Stimulated activated memory B cell treated with anti-CD40 and anti-IgM and Interleukin-4, amounts not matched to agents 10 μg/mL and 1 μg/mL and 100 μg/mL, for 72 hours (primary cell): ENCODE data around the gene LRRC4C.

Source experiments
- ATAC-seq: fragments of 150-1000 bp; cut with Tn5 transposase; 2 replicates; pipeline ENCODE4 v1.10.0; 2021
- H3K27ac Mint-ChIP-seq: one replicate; pipeline ENCODE4 v1.8.0; 2022; ENCODE audit warnings: mild to moderate bottlenecking, mixed read lengths
- H3K27me3 Mint-ChIP-seq: one replicate; pipeline ENCODE4 v1.8.0; 2022; ENCODE audit warnings: mixed read lengths
- H3K36me3 Mint-ChIP-seq: one replicate; pipeline ENCODE4 v1.8.0; 2022; ENCODE audit warnings: mixed read lengths
- H3K4me1 Mint-ChIP-seq: one replicate; pipeline ENCODE4 v1.8.0; 2022; ENCODE audit warnings: mixed read lengths
- H3K4me3 Mint-ChIP-seq: one replicate; pipeline ENCODE4 v1.8.0; 2022; ENCODE audit warnings: mild to moderate bottlenecking, moderate library complexity, mixed read lengths
- H3K9me3 Mint-ChIP-seq: one replicate; pipeline ENCODE4 v1.8.0; 2022; ENCODE audit warnings: mixed read lengths

LRRC4C gene

DNA sequence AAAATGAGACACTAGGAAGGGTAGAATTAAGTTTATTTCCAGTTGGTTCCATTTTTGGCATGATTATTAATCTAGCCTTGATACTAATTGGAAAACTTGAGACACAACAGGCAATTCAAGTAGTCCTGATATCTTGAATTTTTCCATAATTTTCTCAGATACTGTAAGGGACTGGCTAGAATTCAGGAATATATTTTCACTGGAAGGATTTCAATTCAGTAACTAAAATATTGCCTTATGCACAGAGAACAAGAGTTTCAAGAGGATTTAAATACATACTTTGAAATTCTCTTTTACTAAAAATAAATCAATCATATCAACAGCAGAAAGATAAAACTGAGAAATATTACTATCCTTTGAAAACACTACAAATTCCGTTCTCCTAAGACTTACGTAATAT lies 632.9 kb downstream of the LRRC4C start:
- no peak for ATAC-seq
- H3K9me3 Mint-ChIP-seq: peaks cover 2% of the 10 kb centered on the region
- H3K36me3 Mint-ChIP-seq: no peaks in the 10 kb centered on the region
- no peaks in the 10 kb centered on the region for H3K4me1 Mint-ChIP-seq
- H3K27me3 Mint-ChIP-seq: no peaks in the 10 kb centered on the region
- H3K4me3 Mint-ChIP-seq: no peak overlapping the region
- no peak overlapping the region for H3K27ac Mint-ChIP-seq

DNA sequence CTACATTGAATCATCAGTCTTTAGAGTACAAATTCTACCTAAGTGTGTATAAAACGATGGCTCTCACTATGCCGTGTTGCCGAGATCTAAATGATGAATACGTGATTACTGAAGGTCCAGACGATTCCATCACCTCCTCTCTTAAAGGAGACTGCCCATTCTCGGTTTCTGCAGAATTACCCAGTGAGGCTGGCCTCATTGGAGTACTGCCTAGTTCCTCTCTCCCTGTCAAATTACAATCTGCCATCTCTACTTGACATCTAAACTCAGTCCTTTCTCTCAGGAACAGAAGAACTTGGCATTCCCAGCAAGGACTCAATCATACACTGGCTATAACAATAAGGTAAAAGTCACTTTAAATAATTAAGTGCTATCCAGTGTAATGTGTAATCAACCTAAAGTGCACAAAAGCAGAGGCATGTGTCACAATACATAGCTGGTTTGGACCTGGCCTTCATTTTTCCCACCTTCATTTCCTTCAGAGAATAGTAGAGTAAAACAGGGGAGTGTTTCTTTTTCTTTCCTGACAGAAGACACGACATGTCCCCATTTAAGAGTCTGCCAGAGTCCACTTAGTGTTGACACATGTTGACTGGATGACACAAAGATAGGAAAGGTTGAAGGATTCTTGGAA lies 634.1 kb downstream of the LRRC4C start:
- no peaks in the 10 kb centered on the region for H3K4me1 Mint-ChIP-seq
- no peaks in the 10 kb centered on the region for H3K27me3 Mint-ChIP-seq
- H3K9me3 Mint-ChIP-seq: peaks cover 2% of the 10 kb centered on the region
- no peak overlapping the region for H3K4me3 Mint-ChIP-seq
- H3K27ac Mint-ChIP-seq: no peak overlapping the region
- ATAC-seq: no peak
- no peaks in the 10 kb centered on the region for H3K36me3 Mint-ChIP-seq

- Mint-ChIP-seq H3K9me3 (peaks cover 10% of the 10 kb centered on the region), H3K4me1 (no peaks in the 10 kb centered on the region), H3K4me3 (no peak overlapping the region), H3K27ac (no peak overlapping the region), H3K36me3 (no peaks in the 10 kb centered on the region), H3K27me3 (no peaks in the 10 kb centered on the region)
- ATAC-seq: no peak
These were observed 640.2 kb downstream of the LRRC4C start for GRCh38 chr11:40819230-40819629.

- Mint-ChIP-seq H3K27ac (no peak overlapping the region), H3K36me3 (no peaks in the 10 kb centered on the region), H3K9me3 (peaks cover 8% of the 10 kb centered on the region), H3K27me3 (no peaks in the 10 kb centered on the region), H3K4me3 (no peak overlapping the region), H3K4me1 (no peaks in the 10 kb centered on the region)
- no peak for ATAC-seq
These were observed 642.5 kb downstream of the LRRC4C start for GRCh38 chr11:40816976-40817375.

DNA sequence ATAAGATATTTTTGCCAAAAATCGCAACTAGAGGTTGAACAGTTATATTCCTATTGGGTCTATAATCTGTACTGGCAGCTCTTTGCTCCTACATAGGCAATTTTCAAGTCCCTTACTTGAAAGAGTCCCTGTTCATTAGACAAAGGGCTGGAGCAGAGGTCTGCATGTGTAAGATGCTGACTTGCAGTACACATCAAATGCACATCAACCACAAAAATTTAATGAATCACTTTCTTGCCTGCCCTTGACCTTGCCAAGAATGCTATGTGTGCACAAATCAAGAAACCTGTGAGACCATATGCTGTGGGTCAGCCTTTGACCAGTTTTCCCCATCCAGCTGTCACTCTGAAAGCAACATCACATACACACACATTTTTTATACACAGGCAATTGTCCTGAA lies 661.5 kb downstream of the LRRC4C start:
- Mint-ChIP-seq H3K27ac (no peak overlapping the region), H3K4me3 (no peak overlapping the region), H3K27me3 (no peaks in the 10 kb centered on the region), H3K9me3 (no peaks in the 10 kb centered on the region), H3K4me1 (no peaks in the 10 kb centered on the region), H3K36me3 (no peaks in the 10 kb centered on the region)
- ATAC-seq: no peak

- Mint-ChIP-seq H3K36me3 (no peaks in the 10 kb centered on the region), H3K9me3 (peaks cover 2% of the 10 kb centered on the region), H3K4me1 (no peaks in the 10 kb centered on the region), H3K27ac (no peak overlapping the region), H3K4me3 (no peak overlapping the region), H3K27me3 (no peaks in the 10 kb centered on the region)
- no peak for ATAC-seq
These were observed 672.2 kb downstream of the LRRC4C start for GRCh38 chr11:40787224-40787623.

DNA sequence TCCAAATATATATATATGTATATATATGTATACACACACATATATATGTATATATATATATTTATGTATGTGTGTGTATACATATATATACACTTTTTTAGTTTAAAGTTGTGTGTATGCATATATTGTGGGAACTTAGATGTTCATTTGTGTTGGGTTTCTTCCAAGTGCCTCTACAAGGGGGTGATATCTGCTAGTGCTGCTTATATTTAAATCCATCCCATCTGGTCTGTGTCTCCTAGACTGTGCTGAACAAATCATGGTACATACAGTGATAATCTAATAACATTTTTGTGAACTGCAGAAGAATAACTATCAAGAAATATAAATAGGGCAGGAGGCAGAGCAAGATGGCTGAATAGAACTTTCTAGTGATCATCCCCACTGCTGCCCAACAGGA lies 696.4 kb downstream of the LRRC4C start:
- no peak overlapping the region for H3K4me3 Mint-ChIP-seq
- H3K9me3 Mint-ChIP-seq: peaks cover 4% of the 10 kb centered on the region
- no peaks in the 10 kb centered on the region for H3K4me1 Mint-ChIP-seq
- no peaks in the 10 kb centered on the region for H3K27me3 Mint-ChIP-seq
- no peak for ATAC-seq
- H3K27ac Mint-ChIP-seq: no peak overlapping the region
- no peaks in the 10 kb centered on the region for H3K36me3 Mint-ChIP-seq

DNA sequence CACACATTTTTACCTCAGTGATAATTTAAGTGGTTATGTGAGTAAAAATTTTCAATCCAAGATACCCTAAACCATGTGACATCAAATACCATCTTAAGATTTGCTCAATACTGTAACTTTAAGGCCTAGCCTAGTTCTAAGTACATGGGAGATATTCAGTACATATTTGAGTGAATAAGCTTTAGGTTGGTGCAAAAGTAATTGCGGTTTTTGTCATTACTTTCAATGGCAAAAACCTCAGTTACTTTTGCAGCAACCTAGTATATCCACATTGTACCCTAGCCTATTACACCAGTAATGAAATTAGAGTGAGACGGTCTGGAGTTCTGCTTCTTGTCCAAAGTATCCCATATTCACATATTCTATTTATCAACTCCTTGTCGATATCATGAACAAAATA lies 700.1 kb downstream of the LRRC4C start:
- Mint-ChIP-seq H3K27ac (no peak overlapping the region), H3K9me3 (peaks cover 3% of the 10 kb centered on the region), H3K27me3 (no peaks in the 10 kb centered on the region), H3K36me3 (no peaks in the 10 kb centered on the region), H3K4me1 (no peaks in the 10 kb centered on the region), H3K4me3 (no peak overlapping the region)
- ATAC-seq: no peak

- H3K9me3 Mint-ChIP-seq: peaks cover 6% of the 10 kb centered on the region
- no peak overlapping the region for H3K27ac Mint-ChIP-seq
- no peak overlapping the region for H3K4me3 Mint-ChIP-seq
- no peak for ATAC-seq
- H3K4me1 Mint-ChIP-seq: no peaks in the 10 kb centered on the region
- H3K27me3 Mint-ChIP-seq: no peaks in the 10 kb centered on the region
- H3K36me3 Mint-ChIP-seq: no peaks in the 10 kb centered on the region
These were observed 705.2 kb downstream of the LRRC4C start for GRCh38 chr11:40754297-40754696.

DNA sequence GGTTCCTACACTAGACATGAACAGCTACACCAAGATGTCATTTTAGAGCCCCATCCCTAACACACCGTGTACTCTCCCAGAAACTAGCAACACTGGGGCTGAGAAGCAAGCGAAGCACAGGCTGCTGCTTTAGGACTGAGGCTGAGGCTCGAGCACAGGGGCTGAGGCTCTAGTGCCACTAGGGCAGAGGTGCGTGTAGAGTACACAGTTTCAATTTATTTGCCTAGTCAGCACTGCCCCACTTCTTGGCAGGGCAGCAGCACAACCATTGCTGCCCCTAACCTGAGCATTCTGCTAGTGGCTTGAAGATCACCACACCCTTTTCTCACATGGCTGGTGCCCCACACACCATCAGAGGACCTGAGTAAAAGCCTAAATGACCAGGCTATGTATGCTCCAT lies 713.2 kb downstream of the LRRC4C start:
- no peak overlapping the region for H3K4me3 Mint-ChIP-seq
- H3K27ac Mint-ChIP-seq: no peak overlapping the region
- H3K27me3 Mint-ChIP-seq: no peaks in the 10 kb centered on the region
- H3K36me3 Mint-ChIP-seq: no peaks in the 10 kb centered on the region
- H3K9me3 Mint-ChIP-seq: peaks cover 11% of the 10 kb centered on the region
- ATAC-seq: no peak
- no peaks in the 10 kb centered on the region for H3K4me1 Mint-ChIP-seq

GRCh38 chr11:40732132-40732531 lies 727.3 kb downstream of the LRRC4C start:
- Mint-ChIP-seq H3K27me3 (no peaks in the 10 kb centered on the region), H3K4me1 (no peaks in the 10 kb centered on the region), H3K27ac (no peak overlapping the region), H3K36me3 (no peaks in the 10 kb centered on the region), H3K4me3 (no peak overlapping the region), H3K9me3 (peaks cover 16% of the 10 kb centered on the region)
- ATAC-seq: no peak

DNA sequence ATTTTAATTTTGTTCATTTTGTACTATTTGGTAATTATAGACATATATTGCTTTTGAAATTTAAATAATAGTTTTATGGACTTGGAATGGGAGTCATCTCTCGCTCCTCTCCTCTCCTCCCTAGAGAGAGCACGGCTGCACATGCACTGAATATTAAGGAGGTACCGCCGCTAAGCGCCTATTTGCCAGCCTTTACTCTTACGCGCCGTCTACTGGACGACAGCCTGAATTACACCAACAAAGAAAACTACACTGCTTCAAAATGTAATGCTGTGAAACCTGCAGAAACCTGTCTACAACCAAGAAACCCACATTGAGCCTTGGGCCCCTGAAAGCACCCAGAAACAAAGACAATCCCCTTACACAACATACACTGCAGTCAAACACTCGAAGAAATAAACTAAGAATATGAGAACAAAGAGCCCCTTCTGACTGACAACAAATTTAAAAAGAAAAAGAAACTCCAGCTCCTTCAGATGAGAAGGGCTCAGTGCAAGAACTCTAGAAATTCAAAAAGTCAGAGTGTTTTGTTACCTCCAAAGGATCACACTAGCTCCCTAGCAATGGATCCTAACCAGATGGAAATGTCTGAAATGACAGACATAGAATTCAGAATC lies 737.2 kb downstream of the LRRC4C start:
- Mint-ChIP-seq H3K9me3 (peaks cover 3% of the 10 kb centered on the region), H3K4me3 (no peak overlapping the region), H3K4me1 (no peaks in the 10 kb centered on the region), H3K27ac (no peak overlapping the region), H3K36me3 (no peaks in the 10 kb centered on the region), H3K27me3 (no peaks in the 10 kb centered on the region)
- no peak for ATAC-seq

DNA sequence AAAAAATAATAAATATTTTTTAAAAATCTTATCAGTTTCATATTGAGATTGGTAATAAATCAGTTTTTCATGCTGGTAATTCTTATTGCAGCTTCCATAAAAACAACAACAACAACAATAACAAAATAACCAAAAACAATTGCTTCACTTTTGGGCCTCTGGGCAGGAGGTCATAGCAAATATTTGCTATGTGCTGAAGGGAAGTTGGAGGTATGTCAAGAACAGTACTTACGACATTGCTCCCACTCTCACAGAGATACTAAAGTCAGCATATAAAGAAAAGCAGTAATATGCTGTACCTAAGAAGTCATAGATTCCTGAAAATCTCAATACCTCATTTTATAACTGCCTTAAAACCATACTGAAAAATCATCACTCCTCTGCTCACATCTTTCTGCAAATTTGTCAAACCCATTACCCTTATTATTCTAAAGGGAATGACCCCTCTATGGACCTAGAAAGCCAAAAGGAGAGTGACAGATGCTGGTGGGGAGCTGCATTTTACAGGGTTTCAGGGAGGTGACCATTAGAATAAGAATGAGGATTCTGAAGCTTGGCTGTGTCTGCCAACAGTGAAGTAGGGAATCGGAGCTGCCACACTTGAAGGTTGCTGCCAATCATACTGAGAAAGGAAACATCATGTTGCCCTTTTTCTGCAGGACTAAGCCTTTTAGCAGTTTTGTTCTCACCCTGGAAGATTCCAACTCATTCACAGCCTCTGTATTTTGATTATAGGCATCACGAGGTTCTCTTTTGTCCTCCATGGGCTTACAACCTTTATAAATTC lies 742.9 kb downstream of the LRRC4C start:
- no peak overlapping the region for H3K27ac Mint-ChIP-seq
- H3K36me3 Mint-ChIP-seq: no peaks in the 10 kb centered on the region
- ATAC-seq: no peak
- no peak overlapping the region for H3K4me3 Mint-ChIP-seq
- H3K27me3 Mint-ChIP-seq: no peaks in the 10 kb centered on the region
- H3K4me1 Mint-ChIP-seq: no peaks in the 10 kb centered on the region
- no peaks in the 10 kb centered on the region for H3K9me3 Mint-ChIP-seq

DNA sequence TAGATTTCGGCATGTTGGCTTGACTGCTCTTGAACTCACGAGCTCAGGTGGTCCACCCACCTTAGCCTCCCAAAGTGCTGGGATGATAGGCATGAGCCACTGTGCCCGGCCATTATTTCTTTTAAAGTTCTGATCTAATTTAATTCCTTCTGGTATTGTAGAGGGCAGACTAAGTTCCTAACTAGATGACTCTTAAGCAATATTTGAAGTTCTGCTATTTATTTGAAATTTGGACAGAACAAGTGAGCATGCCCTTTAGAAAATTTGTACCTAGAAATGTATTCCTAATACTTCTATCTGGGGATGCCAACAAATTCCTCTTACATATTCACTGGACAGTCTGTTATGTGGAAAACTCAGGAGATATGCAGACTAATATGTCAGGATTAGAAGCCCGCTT lies 746.4 kb downstream of the LRRC4C start:
- H3K9me3 Mint-ChIP-seq: no peaks in the 10 kb centered on the region
- no peak overlapping the region for H3K27ac Mint-ChIP-seq

GRCh38 chr11:40701027-40701426 lies 758.4 kb downstream of the LRRC4C start:
- Mint-ChIP-seq H3K27ac (no peak overlapping the region), H3K9me3 (peaks cover 4% of the 10 kb centered on the region), H3K4me1 (no peaks in the 10 kb centered on the region), H3K36me3 (no peaks in the 10 kb centered on the region), H3K4me3 (no peak overlapping the region), H3K27me3 (no peaks in the 10 kb centered on the region)
- ATAC-seq: no peak

More for the DNA sequence above, 746.4 kb downstream of the LRRC4C start:
- Mint-ChIP-seq H3K36me3 (no peaks in the 10 kb centered on the region), H3K4me3 (no peak overlapping the region), H3K27me3 (no peaks in the 10 kb centered on the region), H3K4me1 (no peaks in the 10 kb centered on the region)
- ATAC-seq: no peak

DNA sequence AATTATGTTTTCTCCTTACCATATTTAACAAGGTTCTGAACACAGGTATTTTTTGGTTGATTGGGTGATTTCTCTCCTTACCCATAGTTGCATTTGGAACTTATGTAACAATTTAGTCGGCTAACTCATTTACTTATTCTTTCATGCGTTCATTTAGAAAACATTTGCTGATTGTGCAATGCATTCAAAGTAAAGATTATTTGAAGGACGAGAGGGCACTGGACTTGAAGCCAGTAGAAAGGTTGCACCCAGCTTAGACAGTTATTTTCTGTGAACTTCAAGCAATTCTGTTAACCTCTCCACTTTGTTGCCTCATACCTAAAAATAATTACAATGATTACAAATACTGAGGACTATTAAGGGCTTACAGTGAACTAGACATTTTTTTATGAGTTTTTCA lies 769.6 kb downstream of the LRRC4C start:
- Mint-ChIP-seq H3K27ac (no peak overlapping the region), H3K27me3 (no peaks in the 10 kb centered on the region), H3K9me3 (peaks cover 5% of the 10 kb centered on the region), H3K4me1 (no peaks in the 10 kb centered on the region), H3K4me3 (no peak overlapping the region), H3K36me3 (no peaks in the 10 kb centered on the region)
- ATAC-seq: no peak
